Measurements from ENCODE around the gene NCK2.

NCK2 gene

GRCh38 chr2:105926960-105927678 lies 182.4 kb downstream of the NCK2 start:
- DNase-seq (ENCODE audit: low spot score) = no peak

GRCh38 chr2:105928086-105928485 lies 183.4 kb downstream of the NCK2 start:
- no peak for DNase-seq (ENCODE audit: low spot score)

GRCh38 chr2:105928563-105928962 lies 183.9 kb downstream of the NCK2 start:
- DNase-seq (ENCODE audit: low spot score) = no peak

- no peak for DNase-seq (ENCODE audit: low spot score)
Measured at GRCh38 chr2:105929516-105929915, 184.8 kb downstream of the NCK2 start.

GRCh38 chr2:105932582-105932981 lies 187.9 kb downstream of the NCK2 start:
- DNase-seq (ENCODE audit: low spot score) = no peak

- no peak for DNase-seq (ENCODE audit: low spot score)
Measured at GRCh38 chr2:105933906-105934305, 189.2 kb downstream of the NCK2 start.

- DNase-seq (ENCODE audit: low spot score) = no peak
Measured at GRCh38 chr2:105934467-105934866, 189.8 kb downstream of the NCK2 start.

- DNase-seq (ENCODE audit: low spot score) = no peak
Measured at GRCh38 chr2:105935063-105935462, 190.4 kb downstream of the NCK2 start.

- no peak for DNase-seq (ENCODE audit: low spot score)
Measured at GRCh38 chr2:105936954-105937353, 192.2 kb downstream of the NCK2 start.

GRCh38 chr2:105937498-105938097 lies 192.9 kb downstream of the NCK2 start:
- no peak for DNase-seq (ENCODE audit: low spot score)
